Ascending aorta (tissue), 2 donors: ENCODE results near the gene FRMD3. TPM values are rescaled to one million over a fixed set of nuclear protein-coding genes. Genes with fewer than 3 reads are reported as not detected.

Experiments
- DNase-seq, 2 donors: peaks; one replicate each; pipeline ENCODE4 v3.0.0-alpha.2; 2019; ENCODE audit warnings: low spot score in 2 of 2
- H3K27ac ChIP-seq, 2 donors: fragments of 200-600 bp; sonication (generic); one replicate each; pipeline ENCODE4 v1.5.1; 2016 to 2017; ENCODE audit warnings: mild to moderate bottlenecking in 1 of 2
- H3K27me3 ChIP-seq: fragments of 200-600 bp; sonication (generic); one replicate; pipeline ENCODE4 v1.5.1; 2017
- H3K36me3 ChIP-seq, 2 donors: fragments of 200-600 bp; sonication (generic); one replicate each; pipeline ENCODE4 v1.5.1; 2016
- H3K4me1 ChIP-seq, 2 donors: fragments of 200-600 bp; sonication (generic); one replicate each; pipeline ENCODE4 v1.5.1; 2016 to 2017; ENCODE audit warnings: mild to moderate bottlenecking in 1 of 2
- H3K4me3 ChIP-seq, 2 donors: fragments of 200-600 bp; sonication (generic); one replicate each; pipeline ENCODE4 v1.5.1; 2016 to 2017; ENCODE audit warnings: mild to moderate bottlenecking in 1 of 2
- H3K9me3 ChIP-seq, 2 donors: fragments of 200-600 bp; sonication (generic); one replicate each; pipeline ENCODE4 v1.5.1; 2016
- intact Hi-C: fragments of 100-400 bp; cut with DNase I; formaldehyde crosslinking; loops from one replicate; pipeline ENCODE4 v1.15.1; 2023
- total RNA-seq: library from RNA; depleted of rRNA; stranded (reverse); fragments of >200 nt; gene quantifications from one replicate; pipeline ENCODE4 v1.1.0, GENCODE V29; 2016
- TF ChIP-seq, protein P1 (sequence below), 3 experiments: fragments of 200-600 bp in 2 of 3; fragments of 450-650 bp in 1 of 3; sonication (generic) in 2 of 3; IDR thresholded peaks; one replicate each; pipeline ENCODE4 v1.5.1; 2016 to 2019; ENCODE audit warnings: antibody characterized with exemption in 3 of 3, mild to moderate bottlenecking in 1 of 3, moderate library complexity in 1 of 3

The FRMD3 gene
- total RNA-seq, 1 donor from 2014 or later, result 8.5 TPM

DNA sequence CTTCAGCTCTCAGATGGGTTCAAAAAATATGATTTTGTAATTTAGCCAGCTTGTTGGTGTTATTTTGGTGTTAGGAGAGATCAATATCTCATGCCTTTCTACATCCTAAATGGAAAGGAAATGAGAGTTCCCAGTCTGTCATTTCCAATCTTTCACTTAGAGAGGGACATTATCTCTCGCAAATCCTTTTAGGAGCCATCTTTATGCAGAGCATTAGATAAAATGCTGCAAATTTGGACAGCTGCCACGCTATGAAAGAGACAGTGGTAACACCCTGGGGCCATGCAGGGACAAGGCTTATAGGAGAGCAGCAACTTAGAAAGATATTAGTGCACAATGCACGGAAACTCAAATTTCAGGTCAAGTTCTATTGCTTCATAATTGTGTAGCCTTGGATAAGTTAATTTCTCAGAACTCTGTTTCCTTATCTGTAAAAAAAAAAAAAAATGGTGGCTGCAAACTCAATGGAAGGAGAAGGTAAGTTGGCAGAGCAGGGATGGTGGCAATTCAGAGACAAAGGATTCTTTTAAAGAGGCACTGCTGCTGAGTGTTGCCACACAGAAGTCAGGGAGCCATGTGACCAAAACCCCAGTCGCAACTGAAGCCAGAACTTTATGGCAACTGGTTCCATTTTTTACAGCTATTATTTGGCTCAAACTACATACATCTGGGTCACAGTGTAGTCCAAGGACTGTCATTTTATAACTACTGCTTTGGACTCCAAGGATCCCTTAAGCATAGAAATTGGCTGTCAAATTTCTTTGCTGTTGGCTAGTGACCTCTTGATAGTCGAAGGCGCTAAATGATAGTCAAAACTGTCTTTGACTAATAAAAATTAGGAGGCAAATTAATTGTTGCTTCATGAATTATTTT, 210.2 kb downstream of the FRMD3 start:
- Histone ChIP-seq H3K36me3 (no peaks in the 10 kb centered on the region), H3K4me3 (no peak overlapping the region), H3K27ac (no peak overlapping the region), H3K9me3 (no peaks in the 10 kb centered on the region), H3K27me3 (no peaks in the 10 kb centered on the region), H3K4me1 (no peaks in the 10 kb centered on the region)
- no peak for DNase-seq
- TF ChIP-seq, protein P1, sequence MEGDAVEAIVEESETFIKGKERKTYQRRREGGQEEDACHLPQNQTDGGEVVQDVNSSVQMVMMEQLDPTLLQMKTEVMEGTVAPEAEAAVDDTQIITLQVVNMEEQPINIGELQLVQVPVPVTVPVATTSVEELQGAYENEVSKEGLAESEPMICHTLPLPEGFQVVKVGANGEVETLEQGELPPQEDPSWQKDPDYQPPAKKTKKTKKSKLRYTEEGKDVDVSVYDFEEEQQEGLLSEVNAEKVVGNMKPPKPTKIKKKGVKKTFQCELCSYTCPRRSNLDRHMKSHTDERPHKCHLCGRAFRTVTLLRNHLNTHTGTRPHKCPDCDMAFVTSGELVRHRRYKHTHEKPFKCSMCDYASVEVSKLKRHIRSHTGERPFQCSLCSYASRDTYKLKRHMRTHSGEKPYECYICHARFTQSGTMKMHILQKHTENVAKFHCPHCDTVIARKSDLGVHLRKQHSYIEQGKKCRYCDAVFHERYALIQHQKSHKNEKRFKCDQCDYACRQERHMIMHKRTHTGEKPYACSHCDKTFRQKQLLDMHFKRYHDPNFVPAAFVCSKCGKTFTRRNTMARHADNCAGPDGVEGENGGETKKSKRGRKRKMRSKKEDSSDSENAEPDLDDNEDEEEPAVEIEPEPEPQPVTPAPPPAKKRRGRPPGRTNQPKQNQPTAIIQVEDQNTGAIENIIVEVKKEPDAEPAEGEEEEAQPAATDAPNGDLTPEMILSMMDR (IDR thresholded peaks at IDR 0.05), result no peak
- intact Hi-C loops, result no loop called here

DNA sequence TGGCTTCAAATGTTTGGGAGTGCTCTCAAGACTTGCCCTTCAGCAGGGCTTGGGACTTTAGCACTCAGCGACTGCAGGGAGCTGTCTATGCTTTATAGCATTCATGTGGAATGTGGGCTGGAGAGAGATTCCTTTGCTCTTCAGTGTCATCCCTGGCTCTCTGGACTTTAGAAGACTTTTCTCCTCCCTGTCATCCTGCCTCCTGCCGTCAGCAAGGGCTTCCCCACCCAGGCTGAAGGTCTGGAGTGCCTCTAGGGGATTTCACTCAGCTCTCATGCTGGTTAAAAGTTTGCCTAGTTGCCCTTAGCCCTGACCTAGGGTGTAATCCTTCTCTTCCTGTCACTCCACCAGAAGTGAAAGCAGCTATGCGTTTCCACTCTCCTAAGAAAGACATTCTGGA, 210.9 kb downstream of the FRMD3 start:
- H3K36me3 ChIP-seq, result no peaks in the 10 kb centered on the region
- H3K4me1 ChIP-seq, result no peaks in the 10 kb centered on the region
- no peak for DNase-seq
- TF ChIP-seq, protein P1 (IDR thresholded peaks at IDR 0.05), result no peak
- no peak overlapping the region for H3K27ac ChIP-seq
- H3K27me3 ChIP-seq, result no peaks in the 10 kb centered on the region
- intact Hi-C loops, result no loop called here
- H3K9me3 ChIP-seq, result no peaks in the 10 kb centered on the region
- no peak overlapping the region for H3K4me3 ChIP-seq

DNA sequence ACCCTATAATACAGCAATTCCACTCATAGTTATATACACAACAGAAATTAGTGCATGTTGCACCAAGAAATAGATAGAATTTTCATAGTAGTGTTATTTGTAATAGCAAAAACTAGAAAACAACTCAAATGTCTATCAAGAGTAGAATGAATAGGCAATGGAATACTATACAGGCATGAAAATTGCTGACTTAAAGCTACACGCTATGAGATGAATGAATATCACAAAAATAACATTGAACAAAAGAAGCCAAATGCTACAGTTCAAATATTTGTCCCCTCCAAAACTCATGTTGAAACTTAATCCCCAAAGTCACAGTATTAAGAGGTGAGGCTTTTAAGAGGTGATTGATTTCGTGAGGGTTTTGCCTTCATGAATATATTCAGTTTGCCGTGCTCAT, 215.1 kb downstream of the FRMD3 start:
- TF ChIP-seq, protein P1 (IDR thresholded peaks at IDR 0.05), result no peak
- Histone ChIP-seq H3K4me3 (no peak overlapping the region), H3K27me3 (no peaks in the 10 kb centered on the region), H3K36me3 (no peaks in the 10 kb centered on the region), H3K27ac (no peak overlapping the region), H3K9me3 (no peaks in the 10 kb centered on the region), H3K4me1 (no peaks in the 10 kb centered on the region)
- intact Hi-C loops, result no loop called here
- DNase-seq, result no peak

DNA sequence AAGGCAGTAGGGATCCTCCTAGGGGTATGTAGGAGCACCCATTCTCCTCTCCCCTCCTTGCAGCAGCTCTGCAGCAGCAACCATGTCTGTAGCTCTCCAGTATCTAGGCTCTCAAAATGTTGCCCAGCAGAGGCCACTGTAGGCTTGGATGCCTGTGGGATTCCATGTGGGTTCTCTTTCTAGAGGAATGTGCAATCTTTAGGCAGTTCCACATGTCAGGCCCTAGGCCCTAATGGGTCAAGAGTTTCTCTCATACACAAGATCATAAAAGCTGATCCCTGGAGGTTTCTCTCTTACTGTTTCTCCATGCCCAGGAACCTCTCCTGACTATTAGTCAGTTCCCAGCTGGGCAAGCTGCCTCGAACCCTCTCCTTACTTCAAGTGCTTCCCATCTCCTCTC, 215.8 kb downstream of the FRMD3 start:
- H3K27me3 ChIP-seq, result no peaks in the 10 kb centered on the region
- H3K9me3 ChIP-seq, result no peaks in the 10 kb centered on the region
- H3K27ac ChIP-seq, result no peak overlapping the region
- TF ChIP-seq, protein P1 (IDR thresholded peaks at IDR 0.05), result no peak
- H3K4me1 ChIP-seq, result no peaks in the 10 kb centered on the region
- H3K4me3 ChIP-seq, result no peak overlapping the region
- intact Hi-C loops, result no loop called here
- no peaks in the 10 kb centered on the region for H3K36me3 ChIP-seq
- DNase-seq, result no peak

DNA sequence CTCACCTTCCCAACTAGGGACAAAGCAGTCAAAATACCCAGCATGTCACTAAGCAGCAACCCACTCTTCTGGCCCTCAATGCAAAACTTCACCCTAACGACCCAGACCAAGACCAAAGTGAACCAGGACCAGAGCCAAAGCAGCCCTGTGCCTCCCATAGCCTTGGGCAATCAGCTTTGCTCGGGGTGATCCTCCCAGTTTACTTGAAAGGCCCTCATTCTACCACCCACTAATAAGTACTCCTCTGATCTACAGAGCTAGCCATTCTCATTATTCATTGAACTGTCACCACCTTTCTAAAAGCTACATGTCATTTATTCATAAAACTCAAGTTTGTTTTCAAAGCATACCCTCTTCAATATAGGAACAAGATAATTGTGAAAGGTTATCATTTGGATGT, 221.0 kb downstream of the FRMD3 start:
- Histone ChIP-seq H3K27me3 (no peaks in the 10 kb centered on the region), H3K4me3 (no peak overlapping the region), H3K9me3 (no peaks in the 10 kb centered on the region), H3K36me3 (no peaks in the 10 kb centered on the region), H3K27ac (no peak overlapping the region), H3K4me1 (no peaks in the 10 kb centered on the region)
- TF ChIP-seq, protein P1 (IDR thresholded peaks at IDR 0.05), result no peak
- intact Hi-C loops, result no loop called here
- DNase-seq, result no peak
